ENCODE results near the gene MYBPH.

Gene MYBPH

GRCh38 chr1:203178083-203178482 lies 2.5 kb upstream of the MYBPH start:
- no peak for DNase-seq

DNA sequence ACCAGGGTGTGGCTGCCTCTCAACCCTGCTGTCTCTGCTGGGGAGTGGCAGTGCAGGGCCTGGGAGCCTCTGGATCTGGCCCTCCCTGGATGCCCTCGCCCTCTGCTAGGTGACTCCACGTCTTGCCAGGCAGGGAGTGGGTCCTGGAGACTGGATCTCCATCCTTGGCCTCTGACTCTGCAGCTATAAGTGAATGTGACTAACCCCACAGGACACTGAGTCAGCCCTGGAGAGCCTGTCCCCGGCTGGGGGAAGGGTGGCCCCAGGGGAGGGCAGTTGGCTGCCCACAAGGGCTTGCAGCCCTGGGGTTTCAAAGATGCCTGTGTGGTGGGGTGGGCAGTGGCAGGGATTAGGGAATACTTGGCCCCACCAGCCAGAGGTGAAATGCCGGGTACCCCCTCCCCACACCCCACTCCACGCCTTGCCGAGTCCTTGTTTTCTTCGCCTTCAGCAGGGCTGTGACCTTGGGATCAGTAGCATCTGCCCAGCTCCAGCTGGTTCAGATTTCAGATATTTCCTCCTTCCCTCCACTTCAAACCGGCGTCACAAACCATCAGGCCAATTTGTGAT lies 1.9 kb upstream of the MYBPH start:
- DNase-seq, result no peak

DNA sequence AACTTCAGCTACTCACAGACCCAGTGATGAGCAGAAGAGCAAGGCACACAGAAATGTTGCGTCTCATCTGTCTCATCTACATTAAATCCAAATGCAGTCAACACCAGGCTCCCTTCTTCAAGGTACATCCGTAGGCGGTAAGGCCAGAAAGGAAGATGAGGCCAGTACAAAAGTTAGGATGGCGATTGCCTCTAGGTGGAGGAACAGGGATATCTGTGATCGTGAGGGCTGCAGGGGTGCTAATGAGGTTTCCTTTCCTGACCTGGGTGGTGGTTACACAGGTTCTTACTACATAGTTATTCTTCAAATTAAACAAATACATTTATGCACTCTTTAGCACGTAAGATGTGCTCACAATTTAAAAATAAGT lies 1.4 kb upstream of the MYBPH start:
- DNase-seq, result no peak

GRCh38 chr1:203176273-203177035 lies 828 bp upstream of the MYBPH start:
- DNase-seq, result no peak

GRCh38 chr1:203175827-203176241 lies 208 bp upstream of the MYBPH start:
- DNase-seq, result no peak

GRCh38 chr1:203174324-203174985 lies 1.2 kb downstream of the MYBPH start:
- DNase-seq, result no peak

DNA sequence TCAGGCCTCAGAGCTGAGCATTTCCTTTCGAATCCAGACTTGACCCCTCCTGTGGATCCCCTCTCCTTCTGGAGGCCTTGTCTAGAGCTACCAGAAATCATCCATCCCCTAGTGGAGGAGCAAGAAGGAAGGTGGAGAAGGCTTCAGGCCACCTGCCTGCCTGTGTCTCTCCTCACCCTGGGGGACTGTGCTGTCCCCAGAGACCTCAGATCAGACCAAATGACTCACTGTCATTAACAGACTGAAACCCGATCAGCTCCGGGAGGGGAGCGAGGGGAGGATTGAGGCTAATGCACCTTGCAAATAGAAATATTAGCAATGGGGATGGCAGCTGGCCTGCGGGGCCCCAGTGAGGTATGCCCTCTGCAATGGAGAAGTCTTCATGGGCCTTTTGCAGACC lies 2.1 kb downstream of the MYBPH start:
- DNase-seq, result no peak

DNA sequence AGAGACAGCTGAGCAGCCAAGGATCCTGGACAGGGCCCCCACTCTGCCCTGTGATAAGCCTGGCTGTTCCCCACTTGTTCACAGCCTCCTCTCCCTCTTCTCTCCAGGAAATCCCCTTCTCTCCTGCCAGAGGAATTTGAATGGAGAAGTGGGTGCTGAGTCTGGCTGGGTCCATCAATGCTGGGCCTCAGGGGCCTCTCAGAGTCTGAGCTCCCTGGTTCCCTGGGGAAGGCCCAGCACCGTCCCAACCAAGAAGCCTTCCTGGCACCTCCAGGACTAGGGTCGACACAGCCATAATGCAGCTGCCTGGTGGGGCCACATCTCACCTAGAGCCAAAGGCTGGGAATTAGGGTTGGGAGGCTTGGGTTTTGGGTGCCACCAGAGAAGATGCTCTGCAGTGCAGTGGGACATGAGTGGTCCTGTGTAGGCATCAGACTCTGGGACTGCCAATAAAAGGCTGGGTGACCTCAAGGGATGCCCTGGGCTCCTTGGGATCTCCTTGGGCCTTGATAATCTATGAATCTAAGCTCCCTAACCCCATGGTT lies 2.5 kb downstream of the MYBPH start:
- no peak for DNase-seq

DNA sequence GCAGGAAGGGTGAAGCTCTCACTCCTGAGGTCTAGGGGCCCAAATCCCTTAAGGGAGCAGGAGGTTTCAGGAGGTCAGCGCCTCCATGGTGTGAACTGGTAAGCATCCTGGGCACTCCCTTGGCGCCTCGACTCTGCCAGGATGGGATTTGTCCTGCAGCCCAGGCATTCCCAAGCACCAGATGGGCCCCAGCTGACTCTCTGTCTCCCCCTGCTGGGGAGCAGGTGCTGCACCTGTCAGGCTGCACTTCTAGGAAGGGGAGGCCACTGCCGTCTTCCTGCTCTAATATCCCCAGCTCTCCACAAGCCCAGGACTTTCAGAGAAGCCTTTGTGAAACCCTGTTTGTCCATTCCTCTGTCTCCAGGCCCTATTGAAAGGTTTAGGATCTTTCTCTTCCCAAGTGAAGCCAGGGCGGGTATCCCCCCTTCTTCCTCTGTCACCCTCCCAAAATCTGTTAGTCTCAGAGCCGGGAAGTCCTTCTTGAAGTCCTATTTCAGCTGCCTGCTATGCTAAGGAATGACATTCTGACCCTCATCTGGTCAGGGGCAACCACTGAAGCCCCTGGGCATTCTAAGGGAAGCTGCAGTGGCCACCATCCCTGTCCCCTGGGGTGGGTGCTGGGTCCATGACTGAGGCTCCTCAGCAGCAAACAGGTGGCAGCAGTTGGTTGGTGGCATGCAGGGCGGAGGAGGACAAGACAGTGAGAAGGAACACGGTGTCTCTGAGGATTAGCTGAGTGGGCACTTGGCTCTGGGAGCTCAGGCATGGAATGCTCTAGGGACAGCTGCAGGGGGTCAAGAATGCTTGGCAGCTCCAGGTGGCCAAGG lies 3.2 kb downstream of the MYBPH start:
- DNase-seq, result peak; percentile 51 to 66

GRCh38 chr1:203171341-203172183 lies 4.1 kb downstream of the MYBPH start:
- DNase-seq, result no peak

- no peak for DNase-seq
These were observed 4.8 kb downstream of the MYBPH start for GRCh38 chr1:203170625-203171330.

GRCh38 chr1:203169770-203170520 lies 5.7 kb downstream of the MYBPH start:
- no peak for DNase-seq

- no peak for DNase-seq
These were observed 6.6 kb downstream of the MYBPH start for GRCh38 chr1:203168991-203169390.

DNA sequence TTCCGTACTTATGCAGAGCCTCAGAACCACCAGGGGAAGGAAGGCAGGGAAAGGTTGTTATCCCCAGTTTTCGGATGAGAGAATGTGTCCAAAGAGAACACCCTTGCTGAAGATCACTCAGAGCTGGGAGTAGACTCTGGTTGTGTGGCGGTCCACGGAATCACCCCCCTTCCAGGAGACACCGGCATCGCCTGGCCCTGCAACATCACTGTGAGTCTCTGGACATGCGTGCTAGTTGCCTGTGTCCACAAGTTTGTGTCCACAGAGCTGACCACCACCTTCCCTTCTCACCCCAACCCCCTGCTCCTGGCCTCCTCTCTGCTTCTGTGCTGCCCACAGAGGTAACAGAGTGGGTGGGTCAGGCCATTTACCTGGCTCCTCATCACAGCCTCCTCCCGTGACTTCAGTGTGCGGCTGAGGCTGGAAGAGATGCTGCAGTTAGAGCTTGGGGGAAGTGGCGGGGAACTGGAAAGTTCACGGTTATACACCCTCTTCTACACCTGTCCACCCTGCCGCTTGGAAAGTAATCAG lies 7.3 kb downstream of the MYBPH start:
- no peak for DNase-seq

- DNase-seq, result no peak
These were observed 7.8 kb downstream of the MYBPH start for GRCh38 chr1:203167913-203168200.

GRCh38 chr1:203167026-203167912 lies 8.4 kb downstream of the MYBPH start:
- DNase-seq, result no peak

GRCh38 chr1:203166192-203166940 lies 9.3 kb downstream of the MYBPH start:
- no peak for DNase-seq

DNA sequence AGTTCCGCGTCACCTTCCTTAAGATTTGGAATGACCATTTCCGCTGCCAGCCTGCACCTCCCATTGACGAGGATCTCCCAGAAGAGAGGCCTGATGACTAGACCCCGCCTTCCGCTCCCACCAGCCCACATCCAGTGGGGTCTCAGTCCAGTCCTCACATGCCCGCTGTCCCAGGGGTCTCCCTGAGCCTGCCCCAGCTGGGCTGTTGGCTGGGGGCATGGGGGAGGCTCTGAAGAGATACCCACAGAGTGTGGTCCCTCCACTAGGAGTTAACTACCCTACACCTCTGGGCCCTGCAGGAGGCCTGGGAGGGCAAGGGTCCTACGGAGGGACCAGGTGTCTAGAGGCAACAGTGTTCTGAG lies 9.8 kb downstream of the MYBPH start:
- DNase-seq, result no peak
